Endothelial cell of umbilical vein (primary cell): ENCODE data around the gene PLEKHA8. TPM values are rescaled to one million over a fixed set of nuclear protein-coding genes. Genes with fewer than 3 reads are reported as not detected.

Experiments
- BruUV-seq: library from RNA; stranded (reverse); fragments of 400-500 nt; replicated peaks from 2 replicates; lab custom pipeline; 2021; lab: Mats Ljungman, UMichigan
- CTCF ChIA-PET: fragments of 300-600, 350-600 bp; sonication (Branson Sonifier 250); formaldehyde crosslinking; loops from one replicate; lab custom pipeline; 2021; ENCODE audit warnings: antibody characterized with exemption, inconsistent platforms; lab: Charles Lee
- POLR2A ChIA-PET: fragments of 300-600, 350-600 bp; sonication (Branson Sonifier 250); formaldehyde crosslinking; loops from one replicate; lab custom pipeline; 2021; ENCODE audit warnings: antibody characterized with exemption, inconsistent platforms; lab: Charles Lee
- DNase-seq: peaks from one replicate; pipeline ENCODE4 v3.0.0-alpha.2; 2011; ENCODE audit warnings: low read depth, low spot score
- FAIRE-seq: peaks from 2 replicates; lab custom pipeline; 2011; peaks lifted over from hg19 to GRCh38; lab: Jason Lieb, UNC
- H2AFZ ChIP-seq: 2 replicates; pipeline ENCODE4 v1.6.0; 2012; ENCODE audit warnings: low read depth, low read length, control low read depth, inconsistent platforms
- H3K27ac ChIP-seq: 2 replicates; pipeline ENCODE4 v1.5.1; 2011; ENCODE audit warnings: low read depth, mild to moderate bottlenecking, control low read depth, low read length, moderate library complexity; ENCODE audit not compliant: insufficient read depth
- H3K27me3 ChIP-seq, 2 experiments: 2 replicates each; pipeline versions ENCODE4 v1.6.0 to v1.6.1; 2011; ENCODE audit warnings: low read length in 2 of 2, mixed read lengths in 1 of 2; ENCODE audit not compliant: control insufficient read depth in 2 of 2, insufficient read depth in 2 of 2
- H3K36me3 ChIP-seq, 2 experiments: 2 replicates in 1 of 2; 3 replicates in 1 of 2; pipeline ENCODE4 v1.5.1; 2011; ENCODE audit warnings: low read length in 2 of 2, mild to moderate bottlenecking in 1 of 2, moderate library complexity in 1 of 2; ENCODE audit not compliant: control insufficient read depth in 2 of 2, insufficient read depth in 2 of 2; ENCODE audit errors: extremely low read depth in 1 of 2
- H3K4me1 ChIP-seq: 3 replicates; pipeline ENCODE4 v1.5.1; 2011; ENCODE audit warnings: mild to moderate bottlenecking, low read length; ENCODE audit not compliant: control insufficient read depth, insufficient read depth; ENCODE audit errors: extremely low read depth
- H3K4me2 ChIP-seq: 2 replicates; pipeline ENCODE4 v1.6.1; 2011; ENCODE audit warnings: low read length, control low read depth, mixed read lengths; ENCODE audit not compliant: insufficient read depth
- H3K4me3 ChIP-seq, 3 experiments: fragments of 200-600 bp in 1 of 3; sonication (generic), shearing (Covaris generic) in 1 of 3; replicated peaks in 1 of 3; 2 replicates each; pipeline ENCODE4 v1.5.1; 2011 to 2016; ENCODE audit warnings: control low read depth in 3 of 3, low read length in 3 of 3, mild to moderate bottlenecking in 2 of 3, inconsistent platforms in 1 of 3, low read depth in 1 of 3, moderate library complexity in 1 of 3; ENCODE audit not compliant: insufficient read depth in 1 of 3
- H3K79me2 ChIP-seq: 2 replicates; pipeline ENCODE4 v1.6.0; 2012; ENCODE audit warnings: low read length, inconsistent platforms; ENCODE audit not compliant: control insufficient read depth, insufficient read depth
- H3K9ac ChIP-seq: replicated peaks from 2 replicates; pipeline ENCODE3; 2011; ENCODE audit warnings: low read length, control low read depth; ENCODE audit not compliant: insufficient read depth; ENCODE audit errors: extremely low read depth
- H3K9me1 ChIP-seq: replicated peaks from 3 replicates; pipeline ENCODE4 v1.6.0; 2011; ENCODE audit warnings: mild to moderate bottlenecking, low read length; ENCODE audit not compliant: control insufficient read depth, insufficient read depth; ENCODE audit errors: extremely low read depth
- H3K9me3 ChIP-seq: replicated peaks from 2 replicates; pipeline ENCODE4 v1.5.1; 2012; ENCODE audit warnings: low read length, inconsistent platforms; ENCODE audit not compliant: control insufficient read depth, insufficient read depth
- H4K20me1 ChIP-seq: replicated peaks from 2 replicates; pipeline ENCODE3; 2011; ENCODE audit warnings: mild to moderate bottlenecking, low read length; ENCODE audit not compliant: control insufficient read depth, insufficient read depth; ENCODE audit errors: extremely low read depth
- CTCF ChIP-seq, 2 donors: IDR thresholded peaks; 1 replicate in 1 of 2; 2 replicates in 1 of 2; pipeline ENCODE4 v1.5.1; 2011; ENCODE audit warnings: low read length in 2 of 2, mild to moderate bottlenecking in 2 of 2, moderate library complexity in 2 of 2, control low read depth in 1 of 2, inconsistent platforms in 1 of 2, low read depth in 1 of 2; ENCODE audit not compliant: insufficient read depth in 1 of 2; ENCODE audit errors: extremely low read depth in 1 of 2
- EZH2 ChIP-seq: IDR thresholded peaks from 2 replicates; pipeline ENCODE4 v1.6.1; 2012; ENCODE audit warnings: borderline replicate concordance, low read depth, mild to moderate bottlenecking, moderate library complexity, low read length, inconsistent platforms; ENCODE audit not compliant: severe bottlenecking
- FOS ChIP-seq: IDR thresholded peaks from 2 replicates; pipeline ENCODE4 v1.6.1; 2011; ENCODE audit warnings: mild to moderate bottlenecking, low read length, moderate library complexity, borderline replicate concordance; ENCODE audit not compliant: insufficient read depth
- GATA2 ChIP-seq: IDR thresholded peaks from 2 replicates; pipeline ENCODE4 v1.7.0; 2011; ENCODE audit warnings: low read depth, mild to moderate bottlenecking, moderate library complexity, mixed read lengths, low read length; ENCODE audit not compliant: insufficient read length, insufficient read depth
- JUN ChIP-seq: IDR thresholded peaks from 2 replicates; pipeline ENCODE4 v1.6.1; 2011; ENCODE audit warnings: borderline replicate concordance, low read depth; ENCODE audit not compliant: insufficient read length, insufficient read depth
- MAX ChIP-seq: IDR thresholded peaks from 2 replicates; pipeline ENCODE4 v1.6.1; 2011; ENCODE audit not compliant: insufficient read depth, insufficient read length
- MYC ChIP-seq: IDR thresholded peaks from one replicate; pipeline ENCODE4 v1.6.1; 2011; ENCODE audit warnings: mild to moderate bottlenecking, low read depth, low read length
- POLR2A ChIP-seq: IDR thresholded peaks from 2 replicates; pipeline ENCODE4 v1.6.1; 2012; ENCODE audit warnings: low read depth, mild to moderate bottlenecking, control low read depth, low read length
- POLR2AphosphoS5 ChIP-seq: IDR thresholded peaks from 2 replicates; pipeline ENCODE4 v1.6.1; 2012; ENCODE audit warnings: low read depth, mild to moderate bottlenecking, control low read depth, low read length, moderate library complexity; ENCODE audit not compliant: insufficient read depth
- dilution Hi-C: fragments of 300-500 bp; cut with MboI; formaldehyde crosslinking; loops from one replicate; pipeline ENCODE4 v1.15.0; 2019; ENCODE audit warnings: low sequenced_read_pairs; ENCODE audit not compliant: extremely low pct_ligation_motif_present
- intact Hi-C: fragments of 100-400 bp; cut with micrococcal nuclease; formaldehyde crosslinking; loops from one replicate; pipeline ENCODE4 v1.10.0; 2022
- polyA plus RNA-seq, 4 experiments: library from polyadenylated mRNA; depleted of rRNA in 3 of 4; stranded (reverse) in 3 of 4; unstranded in 1 of 4; fragments of >200 nt; gene quantifications; 2 replicates each; pipeline versions ENCODE4 v1.2.1 to v1.2.3, GENCODE V29; 2011 to 2012; ENCODE audit warnings: missing spikeins in 1 of 4
- total RNA-seq: library from RNA; stranded (reverse); gene quantifications from 2 replicates; pipeline ENCODE4 v1.2.3, GENCODE V29; 2021

The PLEKHA8 gene
- total and polyA plus RNA-seq, 2 donors (not counting 3 experiments of a cell fraction or from before 2014, with no cell fraction given) = 4.5 to 19.8 TPM

- DNase-seq = peak; percentile 52
- Histone ChIP-seq H3K27ac (peak overlapping the region; percentile 93), H3K4me2 (peak overlapping the region; percentile 90), H3K4me1 (peaks cover 22% of the 10 kb centered on the region), H3K9me3 (no peaks in the 10 kb centered on the region), H4K20me1 (no peaks in the 10 kb centered on the region), H3K4me3 (peak overlapping the region in 1 of 3 experiments; percentile 65), H3K9me1 (no peaks in the 10 kb centered on the region), H3K79me2 (peaks cover 57% of the 10 kb centered on the region), H3K36me3 (no peaks in the 10 kb centered on the region), H2AFZ (no peak overlapping the region), H3K9ac (no peak overlapping the region), H3K27me3 (no peaks in the 10 kb centered on the region)
- TF ChIP-seq FOS (peak; percentile 51), MYC (no peak)
- BruUV-seq = no TSS peak
- dilution Hi-C loops = no loop called here
- no peak for FAIRE-seq
- intact Hi-C loops = no loop called here
- ChIA-PET CTCF (interaction anchor here (1.2 to 2.0 kb wide), 3 partner anchors 10 to 87 kb away, joined by 3 to 8 read pairs (median 4); no protein-coding TSS in a partner anchor), POLR2A (no interaction called here)
Measured at GRCh38 chr7:29987083-29987482, 41.1 kb upstream of the PLEKHA8 start.

- Histone ChIP-seq H3K4me2 (peak overlapping the region; percentile 90), H3K79me2 (peaks cover 51% of the 10 kb centered on the region), H3K4me3 (peak overlapping the region in 2 of 3 experiments; percentile 65 to 88), H3K9me3 (no peaks in the 10 kb centered on the region), H3K36me3 (no peaks in the 10 kb centered on the region), H4K20me1 (no peaks in the 10 kb centered on the region), H3K27ac (peak overlapping the region; percentile 93), H3K9me1 (no peaks in the 10 kb centered on the region), H3K9ac (peak overlapping the region; percentile 87), H3K27me3 (no peaks in the 10 kb centered on the region), H3K4me1 (peaks cover 22% of the 10 kb centered on the region), H2AFZ (peak overlapping the region; percentile 80)
- DNase-seq (peak; percentile 71), FAIRE-seq (peak; percentile 89)
- dilution Hi-C loops (no loop called here), intact Hi-C loops (loop anchor here (1.0 to 2.0 kb wide), 2 partner anchors 38 to 39 kb away; partner anchors contain the start of gene FKBP14)
- ChIA-PET CTCF (interaction anchor here (0.6 to 2.0 kb wide), 4 partner anchors 11 to 87 kb away, joined by 3 to 8 read pairs (median 4); no protein-coding TSS in a partner anchor), POLR2A (no interaction called here)
- BruUV-seq = no TSS peak
- peak; percentile 78 for TF ChIP-seq FOS
- no peak for TF ChIP-seq POLR2A
- peak; percentile 31 for TF ChIP-seq POLR2AphosphoS5
- no peak for TF ChIP-seq GATA2
- TF ChIP-seq CTCF (IDR thresholded peaks at IDR 0.05; ENCODE audit: extremely low read depth in 1 of 2, insufficient read depth in 1 of 2, low read depth in 1 of 2, low read length in 2 of 2) = no peak
- TF ChIP-seq MYC = no peak
- TF ChIP-seq EZH2 = no peak
- no peak for TF ChIP-seq MAX
- peak; percentile 91 for TF ChIP-seq JUN
Measured at GRCh38 chr7:29987811-29988317, 40.3 kb upstream of the PLEKHA8 start.
